WTC11 (cell line): ENCODE results near the gene NID2. TPM values are rescaled to one million over a fixed set of nuclear protein-coding genes. Genes with fewer than 3 reads are reported as not detected.

Experiments
- ATAC-seq: fragments of 200-7000 bp; cut with Tn5 transposase; 2 replicates; pipeline ENCODE4 v1.10.0; 2021; ENCODE audit warnings: mild to moderate bottlenecking, moderate library complexity
- CTCF ChIA-PET: fragments of 300-600 bp; sonication (Branson Sonifier 250); formaldehyde crosslinking; loops from one replicate; lab custom pipeline; 2021; ENCODE audit warnings: antibody characterized with exemption; lab: Charles Lee
- POLR2A ChIA-PET: fragments of 350-600 bp; sonication (Branson Sonifier 250); formaldehyde crosslinking; loops from one replicate; lab custom pipeline; 2021; ENCODE audit warnings: antibody characterized with exemption; lab: Charles Lee
- DNase-seq: peaks from one replicate; pipeline ENCODE4 v3.0.0; 2021; ENCODE audit warnings: low spot score
- H3K27ac Mint-ChIP-seq: 2 replicates; pipeline ENCODE4 v1.8.0; 2021; ENCODE audit warnings: mixed read lengths
- H3K27me3 Mint-ChIP-seq: 2 replicates; pipeline ENCODE4 v1.8.0; 2021; ENCODE audit warnings: low read depth, mild to moderate bottlenecking, moderate library complexity, mixed read lengths
- H3K36me3 Mint-ChIP-seq: 2 replicates; pipeline ENCODE4 v1.8.0; 2021; ENCODE audit warnings: mixed read lengths
- H3K4me1 Mint-ChIP-seq: 2 replicates; pipeline ENCODE4 v1.8.0; 2022; ENCODE audit warnings: mixed read lengths
- H3K4me3 Mint-ChIP-seq: 2 replicates; pipeline ENCODE4 v1.8.0; 2021; ENCODE audit warnings: mild to moderate bottlenecking, moderate library complexity, mixed read lengths
- H3K9me3 Mint-ChIP-seq: 2 replicates; pipeline ENCODE4 v1.8.0; 2021; ENCODE audit warnings: mixed read lengths
- ATF1 ChIP-seq: sonication (generic); formaldehyde crosslinking; IDR thresholded peaks from 2 replicates; pipeline ENCODE4 v1.8.1; 2023; ENCODE audit warnings: mild to moderate bottlenecking, moderate library complexity, missing genetic modification reagents
- GABPB1 ChIP-seq: sonication (generic); formaldehyde crosslinking; IDR thresholded peaks from 2 replicates; pipeline ENCODE4 v1.8.1; 2023; ENCODE audit warnings: mild to moderate bottlenecking, missing genetic modification reagents
- KAT7 ChIP-seq: sonication (generic); formaldehyde crosslinking; IDR thresholded peaks from 2 replicates; pipeline ENCODE4 v1.8.1; 2023; ENCODE audit warnings: missing genetic modification reagents, mild to moderate bottlenecking, borderline replicate concordance
- MYBL2 ChIP-seq: sonication (generic); formaldehyde crosslinking; IDR thresholded peaks from 2 replicates; pipeline ENCODE4 v1.8.1; 2023; ENCODE audit warnings: mild to moderate bottlenecking, moderate library complexity, missing genetic modification reagents
- NFE2L1 ChIP-seq: sonication (generic); formaldehyde crosslinking; IDR thresholded peaks from 2 replicates; pipeline ENCODE4 v1.8.1; 2023; ENCODE audit warnings: missing genetic modification reagents
- NFYB ChIP-seq: sonication (generic); formaldehyde crosslinking; conservative IDR thresholded peaks from 2 replicates; pipeline ENCODE4 v1.8.0; 2022; ENCODE audit warnings: low read depth, missing genetic modification reagents
- NR2C2 ChIP-seq: sonication (generic); formaldehyde crosslinking; IDR thresholded peaks from 2 replicates; pipeline ENCODE4 v1.8.0; 2022; ENCODE audit warnings: mild to moderate bottlenecking, missing genetic modification reagents
- RORB ChIP-seq: fragments of 250-450 bp; sonication (Bioruptor Pico); IDR thresholded peaks from 2 replicates; pipeline ENCODE4 v1.9.0; 2021; ENCODE audit warnings: mild to moderate bottlenecking
- SMAD3 ChIP-seq: sonication (generic); formaldehyde crosslinking; IDR thresholded peaks from 2 replicates; pipeline ENCODE4 v1.8.0; 2022; ENCODE audit warnings: missing genetic modification reagents, mild to moderate bottlenecking, borderline replicate concordance
- SMAD4 ChIP-seq: sonication (generic); formaldehyde crosslinking; IDR thresholded peaks from 2 replicates; pipeline ENCODE4 v1.8.0; 2022; ENCODE audit warnings: mild to moderate bottlenecking, missing genetic modification reagents
- ZNF121 ChIP-seq: sonication (generic); formaldehyde crosslinking; IDR thresholded peaks from 2 replicates; pipeline ENCODE4 v1.8.0; 2023; ENCODE audit warnings: missing genetic modification reagents
- ZNF219 ChIP-seq: sonication (generic); formaldehyde crosslinking; IDR thresholded peaks from 2 replicates; pipeline ENCODE4 v1.8.0; 2023; ENCODE audit warnings: missing genetic modification reagents, mild to moderate bottlenecking, borderline replicate concordance
- ZNF396 ChIP-seq: fragments of 250-450 bp; sonication (Bioruptor Pico); IDR thresholded peaks from 2 replicates; pipeline ENCODE4 v1.8.0; 2021; ENCODE audit warnings: mild to moderate bottlenecking, moderate library complexity, borderline replicate concordance
- ZNF671 ChIP-seq: fragments of 250-450 bp; sonication (Bioruptor Pico); IDR thresholded peaks from 2 replicates; pipeline ENCODE4 v1.8.0; 2021; ENCODE audit warnings: mild to moderate bottlenecking
- total RNA-seq: library from RNA; stranded (reverse); gene quantifications from 3 replicates; pipeline ENCODE4 v1.2.3, GENCODE V29; 2021
- TF ChIP-seq, protein P1 (sequence below): sonication (generic); formaldehyde crosslinking; IDR thresholded peaks from 2 replicates; pipeline ENCODE4 v1.8.0; 2022; ENCODE audit warnings: mild to moderate bottlenecking, missing genetic modification reagents
- TF ChIP-seq, protein P2 (sequence below): fragments of 250-450 bp; sonication (Bioruptor Pico); IDR thresholded peaks from 2 replicates; pipeline ENCODE4 v1.9.0; 2021; ENCODE audit warnings: mild to moderate bottlenecking
- TF ChIP-seq, protein P3 (sequence below): sonication (generic); formaldehyde crosslinking; IDR thresholded peaks from 2 replicates; pipeline ENCODE4 v1.8.0; 2023; ENCODE audit warnings: mild to moderate bottlenecking, missing genetic modification reagents
- TF ChIP-seq, protein P4 (sequence below): fragments of 250-450 bp; sonication (Bioruptor Pico); IDR thresholded peaks from 2 replicates; pipeline ENCODE4 v1.9.0; 2021; ENCODE audit warnings: mild to moderate bottlenecking, borderline replicate concordance

The NID2 gene
- total RNA-seq, 1 experiment from 2014 or later, result 5.4 TPM

DNA sequence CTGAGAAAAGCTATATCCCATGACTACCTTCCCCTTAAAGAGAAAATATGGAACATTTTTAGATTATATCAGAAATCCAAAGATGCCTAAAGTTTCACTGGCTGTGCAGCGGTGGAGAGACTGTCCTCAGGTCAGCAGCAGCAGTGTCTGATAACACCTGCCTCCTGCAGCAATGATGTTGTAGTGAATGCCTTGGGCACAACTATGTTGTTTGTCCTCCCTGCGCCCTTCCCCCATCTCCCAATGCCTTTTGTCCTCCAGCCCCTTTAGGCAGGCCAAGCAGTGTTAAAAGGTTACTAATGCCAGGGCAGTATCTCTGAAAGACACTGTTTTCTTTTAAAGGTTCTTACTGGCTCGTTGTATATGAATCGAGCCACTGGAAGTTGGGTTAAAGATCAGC lies 66.3 kb downstream of the NID2 start:
- ChIA-PET POLR2A (no interaction called here), CTCF (no interaction called here)
- Mint-ChIP-seq H3K27ac (no peak overlapping the region), H3K4me3 (no peak overlapping the region), H3K4me1 (no peaks in the 10 kb centered on the region), H3K36me3 (peaks cover 74% of the 10 kb centered on the region), H3K27me3 (no peaks in the 10 kb centered on the region), H3K9me3 (no peaks in the 10 kb centered on the region)
- peak; percentile 28; the same call in 1 of the 2 replicates for ATAC-seq
- TF ChIP-seq, protein P1, sequence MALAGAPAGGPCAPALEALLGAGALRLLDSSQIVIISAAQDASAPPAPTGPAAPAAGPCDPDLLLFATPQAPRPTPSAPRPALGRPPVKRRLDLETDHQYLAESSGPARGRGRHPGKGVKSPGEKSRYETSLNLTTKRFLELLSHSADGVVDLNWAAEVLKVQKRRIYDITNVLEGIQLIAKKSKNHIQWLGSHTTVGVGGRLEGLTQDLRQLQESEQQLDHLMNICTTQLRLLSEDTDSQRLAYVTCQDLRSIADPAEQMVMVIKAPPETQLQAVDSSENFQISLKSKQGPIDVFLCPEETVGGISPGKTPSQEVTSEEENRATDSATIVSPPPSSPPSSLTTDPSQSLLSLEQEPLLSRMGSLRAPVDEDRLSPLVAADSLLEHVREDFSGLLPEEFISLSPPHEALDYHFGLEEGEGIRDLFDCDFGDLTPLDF (CRISPR knock-in tag), result no peak
- TF ChIP-seq, protein P2, sequence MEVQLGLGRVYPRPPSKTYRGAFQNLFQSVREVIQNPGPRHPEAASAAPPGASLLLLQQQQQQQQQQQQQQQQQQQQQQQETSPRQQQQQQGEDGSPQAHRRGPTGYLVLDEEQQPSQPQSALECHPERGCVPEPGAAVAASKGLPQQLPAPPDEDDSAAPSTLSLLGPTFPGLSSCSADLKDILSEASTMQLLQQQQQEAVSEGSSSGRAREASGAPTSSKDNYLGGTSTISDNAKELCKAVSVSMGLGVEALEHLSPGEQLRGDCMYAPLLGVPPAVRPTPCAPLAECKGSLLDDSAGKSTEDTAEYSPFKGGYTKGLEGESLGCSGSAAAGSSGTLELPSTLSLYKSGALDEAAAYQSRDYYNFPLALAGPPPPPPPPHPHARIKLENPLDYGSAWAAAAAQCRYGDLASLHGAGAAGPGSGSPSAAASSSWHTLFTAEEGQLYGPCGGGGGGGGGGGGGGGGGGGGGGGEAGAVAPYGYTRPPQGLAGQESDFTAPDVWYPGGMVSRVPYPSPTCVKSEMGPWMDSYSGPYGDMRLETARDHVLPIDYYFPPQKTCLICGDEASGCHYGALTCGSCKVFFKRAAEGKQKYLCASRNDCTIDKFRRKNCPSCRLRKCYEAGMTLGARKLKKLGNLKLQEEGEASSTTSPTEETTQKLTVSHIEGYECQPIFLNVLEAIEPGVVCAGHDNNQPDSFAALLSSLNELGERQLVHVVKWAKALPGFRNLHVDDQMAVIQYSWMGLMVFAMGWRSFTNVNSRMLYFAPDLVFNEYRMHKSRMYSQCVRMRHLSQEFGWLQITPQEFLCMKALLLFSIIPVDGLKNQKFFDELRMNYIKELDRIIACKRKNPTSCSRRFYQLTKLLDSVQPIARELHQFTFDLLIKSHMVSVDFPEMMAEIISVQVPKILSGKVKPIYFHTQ (CRISPR knock-in tag), result no peak
- no peak for TF ChIP-seq NR2C2 (CRISPR knock-in tag)
- TF ChIP-seq, protein P3, sequence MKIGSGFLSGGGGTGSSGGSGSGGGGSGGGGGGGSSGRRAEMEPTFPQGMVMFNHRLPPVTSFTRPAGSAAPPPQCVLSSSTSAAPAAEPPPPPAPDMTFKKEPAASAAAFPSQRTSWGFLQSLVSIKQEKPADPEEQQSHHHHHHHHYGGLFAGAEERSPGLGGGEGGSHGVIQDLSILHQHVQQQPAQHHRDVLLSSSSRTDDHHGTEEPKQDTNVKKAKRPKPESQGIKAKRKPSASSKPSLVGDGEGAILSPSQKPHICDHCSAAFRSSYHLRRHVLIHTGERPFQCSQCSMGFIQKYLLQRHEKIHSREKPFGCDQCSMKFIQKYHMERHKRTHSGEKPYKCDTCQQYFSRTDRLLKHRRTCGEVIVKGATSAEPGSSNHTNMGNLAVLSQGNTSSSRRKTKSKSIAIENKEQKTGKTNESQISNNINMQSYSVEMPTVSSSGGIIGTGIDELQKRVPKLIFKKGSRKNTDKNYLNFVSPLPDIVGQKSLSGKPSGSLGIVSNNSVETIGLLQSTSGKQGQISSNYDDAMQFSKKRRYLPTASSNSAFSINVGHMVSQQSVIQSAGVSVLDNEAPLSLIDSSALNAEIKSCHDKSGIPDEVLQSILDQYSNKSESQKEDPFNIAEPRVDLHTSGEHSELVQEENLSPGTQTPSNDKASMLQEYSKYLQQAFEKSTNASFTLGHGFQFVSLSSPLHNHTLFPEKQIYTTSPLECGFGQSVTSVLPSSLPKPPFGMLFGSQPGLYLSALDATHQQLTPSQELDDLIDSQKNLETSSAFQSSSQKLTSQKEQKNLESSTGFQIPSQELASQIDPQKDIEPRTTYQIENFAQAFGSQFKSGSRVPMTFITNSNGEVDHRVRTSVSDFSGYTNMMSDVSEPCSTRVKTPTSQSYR (CRISPR knock-in tag), result no peak
- TF ChIP-seq KAT7 (CRISPR knock-in tag), result no peak
- TF ChIP-seq GABPB1 (CRISPR knock-in tag), result no peak
- no peak for TF ChIP-seq NFE2L1
- no peak for TF ChIP-seq SMAD4 (CRISPR knock-in tag)
- TF ChIP-seq ZNF121 (CRISPR knock-in tag), result no peak
- DNase-seq, result no peak

DNA sequence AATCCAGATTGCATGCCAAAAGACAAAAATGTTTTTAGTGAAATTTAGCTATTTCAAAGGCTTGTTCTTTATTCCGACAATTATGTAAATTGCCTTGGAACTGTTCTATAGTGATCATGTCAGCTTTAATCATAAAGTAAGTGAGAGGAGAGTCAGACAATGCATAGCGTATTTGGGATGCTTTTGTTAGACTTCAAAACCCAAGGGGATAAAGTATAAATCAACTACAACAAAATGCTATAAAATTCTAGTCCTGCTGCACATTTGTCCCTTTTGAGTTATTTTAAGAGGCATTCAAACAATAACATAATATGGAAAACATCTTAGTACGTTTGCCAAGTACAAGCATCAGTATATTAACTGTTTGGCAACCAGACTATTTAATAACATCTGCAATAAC lies 68.2 kb downstream of the NID2 start:
- no peak overlapping the region for H3K4me3 Mint-ChIP-seq
- H3K4me1 Mint-ChIP-seq, result no peaks in the 10 kb centered on the region
- CTCF ChIA-PET, result no interaction called here
- no peaks in the 10 kb centered on the region for H3K9me3 Mint-ChIP-seq
- TF ChIP-seq NFE2L1 (no peak), ZNF219 (no peak), MYBL2 (CRISPR knock-in tag) (no peak), SMAD4 (CRISPR knock-in tag) (no peak), SMAD3 (CRISPR knock-in tag) (no peak), ZNF671 (CRISPR knock-in tag) (no peak), ATF1 (CRISPR knock-in tag) (no peak), RORB (CRISPR knock-in tag) (no peak), NFYB (CRISPR knock-in tag) (no peak), ZNF396 (CRISPR knock-in tag) (no peak), NR2C2 (CRISPR knock-in tag) (no peak)
- TF ChIP-seq, protein P3 (CRISPR knock-in tag), result no peak
- TF ChIP-seq, protein P4, sequence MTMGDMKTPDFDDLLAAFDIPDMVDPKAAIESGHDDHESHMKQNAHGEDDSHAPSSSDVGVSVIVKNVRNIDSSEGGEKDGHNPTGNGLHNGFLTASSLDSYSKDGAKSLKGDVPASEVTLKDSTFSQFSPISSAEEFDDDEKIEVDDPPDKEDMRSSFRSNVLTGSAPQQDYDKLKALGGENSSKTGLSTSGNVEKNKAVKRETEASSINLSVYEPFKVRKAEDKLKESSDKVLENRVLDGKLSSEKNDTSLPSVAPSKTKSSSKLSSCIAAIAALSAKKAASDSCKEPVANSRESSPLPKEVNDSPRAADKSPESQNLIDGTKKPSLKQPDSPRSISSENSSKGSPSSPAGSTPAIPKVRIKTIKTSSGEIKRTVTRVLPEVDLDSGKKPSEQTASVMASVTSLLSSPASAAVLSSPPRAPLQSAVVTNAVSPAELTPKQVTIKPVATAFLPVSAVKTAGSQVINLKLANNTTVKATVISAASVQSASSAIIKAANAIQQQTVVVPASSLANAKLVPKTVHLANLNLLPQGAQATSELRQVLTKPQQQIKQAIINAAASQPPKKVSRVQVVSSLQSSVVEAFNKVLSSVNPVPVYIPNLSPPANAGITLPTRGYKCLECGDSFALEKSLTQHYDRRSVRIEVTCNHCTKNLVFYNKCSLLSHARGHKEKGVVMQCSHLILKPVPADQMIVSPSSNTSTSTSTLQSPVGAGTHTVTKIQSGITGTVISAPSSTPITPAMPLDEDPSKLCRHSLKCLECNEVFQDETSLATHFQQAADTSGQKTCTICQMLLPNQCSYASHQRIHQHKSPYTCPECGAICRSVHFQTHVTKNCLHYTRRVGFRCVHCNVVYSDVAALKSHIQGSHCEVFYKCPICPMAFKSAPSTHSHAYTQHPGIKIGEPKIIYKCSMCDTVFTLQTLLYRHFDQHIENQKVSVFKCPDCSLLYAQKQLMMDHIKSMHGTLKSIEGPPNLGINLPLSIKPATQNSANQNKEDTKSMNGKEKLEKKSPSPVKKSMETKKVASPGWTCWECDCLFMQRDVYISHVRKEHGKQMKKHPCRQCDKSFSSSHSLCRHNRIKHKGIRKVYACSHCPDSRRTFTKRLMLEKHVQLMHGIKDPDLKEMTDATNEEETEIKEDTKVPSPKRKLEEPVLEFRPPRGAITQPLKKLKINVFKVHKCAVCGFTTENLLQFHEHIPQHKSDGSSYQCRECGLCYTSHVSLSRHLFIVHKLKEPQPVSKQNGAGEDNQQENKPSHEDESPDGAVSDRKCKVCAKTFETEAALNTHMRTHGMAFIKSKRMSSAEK, result no peak
- TF ChIP-seq, all 79 proteins: peak for 0
- ATAC-seq (no peak), DNase-seq (no peak)
- Mint-ChIP-seq H3K27ac (no peak overlapping the region), H3K27me3 (no peaks in the 10 kb centered on the region), H3K36me3 (peaks cover 70% of the 10 kb centered on the region)
- POLR2A ChIA-PET, result no interaction called here
